IPS-18a (cell line): ENCODE measurements around the gene ZNF697.
"Not testable (repeated sequence)": the region's sequence is repeated elsewhere in the genome, so short reads cannot be mapped to it uniquely, and the experiment has no call there.

ENCODE experiments used
- H3K27ac ChIP-seq: one replicate; pipeline ENCODE4 v1.5.1; 2013; ENCODE audit warnings: low read length
- H3K27me3 ChIP-seq: one replicate; pipeline ENCODE4 v1.6.1; 2013; ENCODE audit warnings: mild to moderate bottlenecking, low read length; ENCODE audit not compliant: control insufficient read depth, insufficient read depth
- H3K36me3 ChIP-seq: one replicate; pipeline ENCODE4 v1.6.1; 2013; ENCODE audit warnings: low read depth, low read length; ENCODE audit not compliant: control insufficient read depth
- H3K4me1 ChIP-seq: one replicate; pipeline ENCODE4 v1.6.1; 2013; ENCODE audit warnings: low read depth, low read length; ENCODE audit not compliant: control insufficient read depth
- H3K4me3 ChIP-seq: one replicate; pipeline ENCODE4 v1.5.1; 2013; ENCODE audit warnings: low read length
- H3K9ac ChIP-seq: one replicate; pipeline ENCODE4 v1.6.1; 2013; ENCODE audit warnings: mild to moderate bottlenecking, low read length, moderate library complexity
- H3K9me3 ChIP-seq: one replicate; pipeline ENCODE4 v1.6.1; 2013; ENCODE audit warnings: low read depth, low read length; ENCODE audit not compliant: control insufficient read depth

The ZNF697 gene

DNA sequence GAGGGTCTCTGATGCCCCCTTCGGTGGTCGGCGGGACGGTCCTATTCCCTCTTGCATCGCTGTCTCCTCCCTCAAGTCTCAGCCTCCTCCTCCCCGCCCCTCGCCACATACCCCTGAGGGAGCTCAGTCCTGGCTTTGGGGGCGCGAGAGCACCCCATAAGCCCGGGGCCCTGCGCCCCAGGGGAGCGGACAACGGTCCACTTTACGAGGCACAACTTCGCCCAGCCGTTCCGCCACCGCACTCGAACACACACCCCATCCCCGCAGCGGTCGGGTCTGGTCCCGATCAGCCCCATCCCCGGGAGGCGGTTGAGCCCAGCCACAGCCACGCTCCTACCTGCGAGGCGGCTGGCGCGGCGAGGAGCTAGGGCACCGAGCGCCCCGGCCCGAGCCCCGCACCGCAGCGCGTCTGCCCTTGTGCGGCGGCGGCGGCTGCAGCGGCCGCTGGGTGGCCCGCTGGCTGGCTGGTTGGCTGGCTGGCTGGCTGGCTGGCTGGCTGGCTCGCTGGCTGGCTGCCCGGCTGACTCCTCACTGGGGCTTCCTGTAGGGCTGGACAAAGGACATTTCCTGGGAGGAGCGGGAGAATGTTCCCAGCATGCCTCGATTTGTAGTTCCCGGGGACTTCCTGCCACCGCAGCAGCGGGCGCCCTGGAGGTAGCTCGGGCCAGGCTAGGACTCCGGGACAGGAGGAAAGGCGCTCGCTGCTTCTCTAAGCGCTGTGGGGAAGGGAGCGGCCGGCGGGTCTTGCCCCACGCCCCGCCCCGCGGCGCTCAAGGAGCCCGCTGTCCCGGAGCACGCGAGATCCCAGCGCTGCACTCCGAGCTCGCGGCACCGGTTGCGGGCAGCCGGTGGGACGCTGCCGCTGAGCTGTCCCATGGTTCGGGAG is at the start of gene ZNF697:
TSS of gene ZNF697 (minus strand) at position 533 of the 886 bp plus-strand sequence. CDS start 22,166 bp downstream, outside the sequence.
- H3K9ac ChIP-seq, result peak within 1 kb of the TSS; percentile 86

DNA sequence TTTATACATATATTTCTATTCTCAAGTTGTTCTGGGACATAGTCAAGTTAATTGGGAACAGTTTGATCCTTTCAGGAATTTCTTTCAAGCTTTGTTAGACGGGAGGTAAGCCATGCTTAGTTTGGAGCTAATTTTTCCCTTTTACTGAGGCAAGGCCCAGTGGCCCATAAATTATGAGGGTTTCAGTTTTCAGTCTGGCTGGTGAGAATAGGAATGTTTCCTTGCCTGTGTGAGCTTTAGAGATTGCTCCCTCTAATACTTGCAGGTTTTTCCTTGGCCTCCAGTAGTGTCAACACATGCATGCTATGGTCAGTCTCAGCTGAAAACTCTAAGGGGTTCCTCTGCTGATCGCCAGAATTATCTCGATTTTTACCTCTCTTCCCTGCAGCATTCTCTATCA is 49.5 kb upstream of the ZNF697 start:
- Histone ChIP-seq H3K36me3 (no peaks in the 10 kb centered on the region), H3K27me3 (no peaks in the 10 kb centered on the region), H3K9me3 (no peaks in the 10 kb centered on the region)

More for the DNA sequence above, at the start of gene ZNF697:
- no peaks in the 10 kb centered on the region for H3K36me3 ChIP-seq
- H3K9me3 ChIP-seq, result no peaks in the 10 kb centered on the region
- H3K27me3 ChIP-seq, result peaks cover 21% of the 10 kb centered on the region
- H3K27ac ChIP-seq, result peak within 1 kb of the TSS; percentile 29
- H3K4me3 ChIP-seq, result peak within 1 kb of the TSS; percentile 90
- peaks cover 17% of the 10 kb centered on the region for H3K4me1 ChIP-seq

DNA sequence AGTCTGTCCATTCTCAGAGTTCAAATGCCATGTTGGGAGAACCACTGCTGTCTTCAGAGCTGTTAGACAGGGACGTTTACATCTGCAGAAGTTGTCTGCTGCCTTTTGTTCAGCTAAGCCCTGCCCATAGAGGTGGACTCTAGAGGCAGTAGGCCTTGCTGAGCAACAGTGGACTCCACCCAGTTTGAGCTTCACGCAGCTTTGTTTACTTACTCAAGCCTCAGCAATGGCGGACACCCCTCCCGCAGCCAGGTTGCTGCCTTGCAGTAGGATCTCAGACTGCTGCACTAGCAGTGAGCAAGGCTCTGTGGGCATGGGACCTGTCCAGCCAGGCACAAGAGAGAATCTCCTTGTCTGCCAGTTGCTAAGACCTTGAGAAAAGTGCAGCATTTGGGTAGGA is 48.8 kb upstream of the ZNF697 start:
- not testable (repeated sequence) for H3K27me3 ChIP-seq, H3K27ac ChIP-seq, H3K4me3 ChIP-seq, H3K9me3 ChIP-seq, H3K9ac ChIP-seq, H3K4me1 ChIP-seq, H3K36me3 ChIP-seq

More for the DNA sequence above, 49.5 kb upstream of the ZNF697 start:
- H3K9ac ChIP-seq, result no peak overlapping the region
- H3K27ac ChIP-seq, result no peak overlapping the region
- no peak overlapping the region for H3K4me3 ChIP-seq
- H3K4me1 ChIP-seq, result no peaks in the 10 kb centered on the region

DNA sequence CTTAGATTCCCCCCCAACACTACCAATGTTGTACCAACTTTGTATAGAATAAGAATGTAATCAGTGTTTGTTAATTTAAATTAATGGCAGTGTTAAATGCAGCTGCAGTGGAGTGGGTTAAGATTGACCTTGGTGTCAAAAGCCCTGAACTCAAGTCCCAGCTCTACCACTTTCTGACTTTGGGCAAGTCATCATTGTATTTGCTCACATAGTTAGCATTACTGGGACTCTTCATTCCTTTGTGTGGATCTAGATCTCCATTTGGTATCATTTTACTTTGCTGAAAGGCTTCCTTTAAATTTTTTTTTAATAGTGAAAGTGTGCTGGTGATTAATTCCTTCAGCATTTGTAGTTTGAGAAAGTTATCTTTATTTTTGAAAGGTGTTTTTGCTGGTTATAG is 41.4 kb upstream of the ZNF697 start:
- H3K27ac ChIP-seq, result no peak overlapping the region
- peaks cover 37% of the 10 kb centered on the region for H3K4me1 ChIP-seq
- no peaks in the 10 kb centered on the region for H3K9me3 ChIP-seq
- H3K9ac ChIP-seq, result no peak overlapping the region
- H3K4me3 ChIP-seq, result no peak overlapping the region
- H3K36me3 ChIP-seq, result no peaks in the 10 kb centered on the region
- no peaks in the 10 kb centered on the region for H3K27me3 ChIP-seq

DNA sequence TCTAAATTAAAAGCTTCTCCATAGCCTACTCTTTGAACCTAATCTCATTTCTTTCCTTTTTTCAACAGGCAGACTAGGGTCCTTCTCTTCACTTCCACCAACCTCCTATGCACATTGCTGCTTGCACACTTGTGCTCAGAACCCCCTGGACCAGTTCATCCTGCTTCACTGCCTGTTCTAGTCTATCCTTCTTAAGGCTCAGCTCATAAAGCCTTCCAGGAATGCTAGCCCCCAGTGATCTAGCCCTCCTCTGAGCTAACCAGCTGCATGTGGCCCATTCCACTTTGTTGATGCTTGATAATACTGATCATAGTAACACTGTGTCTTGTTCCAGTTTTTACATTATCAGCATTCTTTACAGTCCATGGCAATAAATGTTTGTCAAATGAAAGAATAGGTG is 40.7 kb upstream of the ZNF697 start:
- Histone ChIP-seq H3K36me3 (no peaks in the 10 kb centered on the region), H3K27ac (no peak overlapping the region)

DNA sequence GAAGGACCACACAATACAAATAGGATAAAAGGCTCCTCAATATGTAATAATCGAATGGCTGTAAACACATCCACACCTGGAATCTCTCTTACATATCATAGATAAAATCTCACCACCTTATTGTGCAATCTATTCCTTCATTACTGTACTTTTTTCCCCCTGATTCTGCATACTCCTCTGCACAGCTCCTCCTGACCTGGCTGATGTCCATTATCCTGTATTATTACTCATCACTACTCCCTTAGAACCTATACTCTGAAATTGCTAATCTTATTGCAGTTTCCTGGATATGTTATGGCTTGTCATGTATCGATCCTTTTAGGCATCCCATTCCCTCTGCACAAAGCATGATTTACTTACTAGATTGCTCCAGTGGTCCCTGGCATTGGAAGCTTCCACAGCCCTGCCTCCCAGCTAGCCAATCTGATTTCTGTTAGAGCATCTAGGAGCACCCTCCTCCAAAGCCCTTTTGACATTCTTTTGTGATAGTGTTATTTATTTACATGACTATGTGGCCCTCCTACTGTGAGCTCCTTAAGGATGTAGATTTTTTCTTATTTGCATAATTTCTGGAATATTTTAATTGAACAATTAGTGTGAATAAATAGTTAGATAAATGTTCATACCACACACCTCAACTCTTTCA is 39.5 kb upstream of the ZNF697 start:
- Histone ChIP-seq H3K9me3 (no peaks in the 10 kb centered on the region), H3K27me3 (no peaks in the 10 kb centered on the region), H3K4me1 (peaks cover 37% of the 10 kb centered on the region), H3K27ac (peak overlapping the region; percentile 34), H3K4me3 (peak overlapping the region; percentile 23), H3K9ac (no peak overlapping the region), H3K36me3 (no peaks in the 10 kb centered on the region)

More for the DNA sequence above, 40.7 kb upstream of the ZNF697 start:
- H3K27me3 ChIP-seq, result no peaks in the 10 kb centered on the region
- H3K4me1 ChIP-seq, result peaks cover 37% of the 10 kb centered on the region
- no peak overlapping the region for H3K9ac ChIP-seq
- H3K9me3 ChIP-seq, result no peaks in the 10 kb centered on the region
- H3K4me3 ChIP-seq, result no peak overlapping the region

DNA sequence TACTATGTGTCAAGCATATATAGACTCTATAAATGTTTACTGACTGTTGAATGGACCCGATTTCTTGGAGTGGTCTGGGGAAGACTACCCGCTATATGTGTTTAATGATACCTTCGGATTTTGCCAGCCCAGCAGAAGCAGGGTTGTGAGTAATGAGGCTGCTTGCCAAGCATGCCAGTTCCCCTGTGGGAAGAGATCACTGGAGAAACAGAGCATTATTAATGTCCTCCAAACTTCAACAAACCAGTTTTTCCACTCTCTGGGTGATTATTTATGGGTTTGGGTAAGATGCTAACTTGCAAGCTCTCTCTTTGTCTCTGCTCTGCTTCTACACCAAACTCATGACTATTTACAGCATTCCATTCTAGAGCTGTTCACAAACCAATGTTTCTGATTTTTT is 38.6 kb upstream of the ZNF697 start:
- Histone ChIP-seq H3K4me3 (peak overlapping the region; percentile 6), H3K4me1 (peaks cover 37% of the 10 kb centered on the region), H3K36me3 (no peaks in the 10 kb centered on the region), H3K27me3 (no peaks in the 10 kb centered on the region), H3K9me3 (no peaks in the 10 kb centered on the region), H3K27ac (no peak overlapping the region), H3K9ac (no peak overlapping the region)

DNA sequence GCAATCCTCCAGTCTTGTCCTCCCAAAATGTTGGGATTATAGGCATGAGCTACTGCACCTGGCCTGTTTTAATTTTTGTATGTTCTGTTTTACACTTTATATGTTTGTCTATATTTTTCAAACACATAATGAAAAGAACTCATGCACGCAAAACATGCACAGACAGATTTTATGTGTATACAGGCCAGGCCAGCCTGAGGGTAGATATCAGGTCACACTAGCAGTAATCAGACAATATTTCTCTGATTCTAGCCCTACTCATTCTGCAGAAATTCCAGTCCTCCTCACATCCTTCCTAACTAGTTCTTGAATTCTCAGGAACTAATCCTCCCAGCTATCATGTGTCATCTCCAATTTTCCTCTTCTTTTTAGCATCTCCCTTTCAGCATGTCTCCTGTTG is 35.8 kb upstream of the ZNF697 start:
- no peaks in the 10 kb centered on the region for H3K9me3 ChIP-seq
- H3K27me3 ChIP-seq, result no peaks in the 10 kb centered on the region
- H3K36me3 ChIP-seq, result no peaks in the 10 kb centered on the region
- H3K4me3 ChIP-seq, result no peak overlapping the region
- no peak overlapping the region for H3K27ac ChIP-seq
- no peak overlapping the region for H3K9ac ChIP-seq
- peaks cover 38% of the 10 kb centered on the region for H3K4me1 ChIP-seq

DNA sequence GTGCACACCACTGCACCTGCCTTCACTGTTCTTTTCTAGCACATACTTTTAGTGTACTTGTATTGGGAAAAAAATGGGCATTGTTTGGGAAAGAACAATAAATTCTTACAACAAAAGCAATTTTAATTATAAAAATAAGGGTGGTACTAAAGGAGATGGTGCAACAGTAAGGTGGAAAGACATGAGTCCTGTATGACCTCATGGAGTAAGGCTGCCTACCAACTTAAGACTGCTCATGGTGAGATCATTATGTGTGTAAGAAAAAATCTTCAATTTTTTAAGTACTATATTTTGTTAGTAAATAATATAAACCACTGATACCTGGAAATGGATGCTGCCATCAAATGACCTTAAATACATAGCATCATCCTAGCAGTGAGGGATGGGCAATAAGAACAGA is 34.1 kb upstream of the ZNF697 start:
- no peak overlapping the region for H3K27ac ChIP-seq
- H3K27me3 ChIP-seq, result no peaks in the 10 kb centered on the region
- peaks cover 22% of the 10 kb centered on the region for H3K4me1 ChIP-seq
- no peaks in the 10 kb centered on the region for H3K36me3 ChIP-seq
- no peak overlapping the region for H3K4me3 ChIP-seq
- H3K9me3 ChIP-seq, result no peaks in the 10 kb centered on the region
- H3K9ac ChIP-seq, result no peak overlapping the region

DNA sequence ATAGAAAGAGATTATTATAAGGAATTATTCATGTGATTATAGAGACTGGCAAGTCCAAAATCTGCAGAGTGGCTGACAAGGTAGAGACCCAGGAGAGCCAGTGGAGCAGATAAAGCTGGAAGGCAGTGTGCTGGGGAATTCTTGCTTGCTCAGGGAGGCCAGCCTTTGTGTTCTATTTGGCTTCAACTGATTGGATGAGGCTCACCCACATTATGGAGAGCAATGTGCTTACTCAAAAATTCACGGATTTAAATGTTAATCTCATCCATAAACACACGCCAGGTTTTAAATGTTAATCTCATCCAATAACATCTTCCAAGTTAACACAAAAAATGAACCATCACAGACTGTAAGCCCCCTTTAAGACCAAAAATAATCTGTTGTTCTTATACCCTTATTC is 33.5 kb upstream of the ZNF697 start:
- Histone ChIP-seq H3K9ac (no peak overlapping the region), H3K9me3 (no peaks in the 10 kb centered on the region), H3K4me3 (no peak overlapping the region), H3K4me1 (peaks cover 16% of the 10 kb centered on the region), H3K27me3 (no peaks in the 10 kb centered on the region), H3K27ac (no peak overlapping the region), H3K36me3 (no peaks in the 10 kb centered on the region)

DNA sequence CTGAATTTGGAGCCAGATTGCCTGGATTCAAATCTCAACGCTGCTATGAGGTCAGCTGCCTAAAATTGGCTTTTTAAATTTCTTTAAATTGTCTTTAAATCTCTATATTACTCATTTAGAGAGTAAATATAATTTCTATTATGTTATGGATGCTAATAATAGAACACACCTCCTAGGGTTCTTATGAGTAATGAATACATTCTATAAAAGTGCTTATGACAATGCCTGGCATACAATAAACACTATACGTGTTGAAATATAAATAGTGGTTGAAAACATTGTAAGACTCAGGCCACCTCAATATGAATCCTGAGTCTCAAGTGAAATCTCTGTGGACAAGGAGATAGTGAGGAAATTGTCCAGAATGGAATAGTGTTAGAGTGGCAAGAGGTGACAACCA is 32.7 kb upstream of the ZNF697 start:
- Histone ChIP-seq H3K9me3 (no peaks in the 10 kb centered on the region), H3K4me3 (no peak overlapping the region), H3K9ac (no peak overlapping the region), H3K27me3 (no peaks in the 10 kb centered on the region), H3K4me1 (peaks cover 15% of the 10 kb centered on the region), H3K36me3 (no peaks in the 10 kb centered on the region), H3K27ac (no peak overlapping the region)
